Natural killer cell (primary cell): ENCODE results near the gene FBXW4. TPM values are rescaled to one million over a fixed set of nuclear protein-coding genes. Genes with fewer than 3 reads are reported as not detected.

Experiments
- ATAC-seq, 3 donors: fragments of 150-1000 bp in 2 of 3; fragments of 200-7000 bp in 1 of 3; cut with Tn5 transposase; 1 replicate in 1 of 3; 2 replicates in 2 of 3; pipeline ENCODE4 v1.10.0; 2021; ENCODE audit warnings: mild to moderate bottlenecking in 2 of 3, moderate library complexity in 2 of 3
- DNase-seq, 2 donors: peaks; one replicate each; pipeline versions ENCODE4 v3.0.0 to v3.0.0-alpha.2; 2013 to 2021; ENCODE audit warnings: mixed read lengths in 1 of 2
- H3K27ac ChIP-seq: one replicate; pipeline ENCODE4 v1.5.1; 2013; ENCODE audit warnings: mild to moderate bottlenecking, low read length
- H3K27me3 ChIP-seq: one replicate; pipeline ENCODE4 v1.6.1; 2013; ENCODE audit warnings: low read length; ENCODE audit not compliant: control insufficient read depth, insufficient read depth
- H3K36me3 ChIP-seq: one replicate; pipeline ENCODE4 v1.6.1; 2013; ENCODE audit warnings: low read length; ENCODE audit not compliant: control insufficient read depth, insufficient read depth
- H3K4me1 ChIP-seq: one replicate; pipeline ENCODE4 v1.6.1; 2013; ENCODE audit warnings: low read length; ENCODE audit not compliant: control insufficient read depth, insufficient read depth
- H3K4me3 ChIP-seq: one replicate; pipeline ENCODE4 v1.5.1; 2013; ENCODE audit warnings: low read length
- H3K9me3 ChIP-seq: one replicate; pipeline ENCODE4 v1.6.1; 2013; ENCODE audit warnings: low read length; ENCODE audit not compliant: control insufficient read depth, insufficient read depth
- H3K27ac Mint-ChIP-seq, 2 donors: one replicate each; pipeline ENCODE4 v1.8.0; 2022; ENCODE audit warnings: mild to moderate bottlenecking in 2 of 2, mixed read lengths in 2 of 2, moderate library complexity in 1 of 2
- H3K27me3 Mint-ChIP-seq, 2 donors: one replicate each; pipeline ENCODE4 v1.8.0; 2022; ENCODE audit warnings: low read depth in 2 of 2, mixed read lengths in 2 of 2
- H3K36me3 Mint-ChIP-seq: one replicate; pipeline ENCODE4 v1.8.0; 2022; ENCODE audit warnings: mixed read lengths
- H3K4me1 Mint-ChIP-seq, 2 donors: one replicate each; pipeline ENCODE4 v1.8.0; 2022; ENCODE audit warnings: mixed read lengths in 2 of 2
- H3K4me3 Mint-ChIP-seq: one replicate; pipeline ENCODE4 v1.8.0; 2022; ENCODE audit warnings: mild to moderate bottlenecking, moderate library complexity, mixed read lengths
- H3K9me3 Mint-ChIP-seq, 2 donors: one replicate each; pipeline ENCODE4 v1.8.0; 2022; ENCODE audit warnings: mixed read lengths in 2 of 2
- WGBS: methylation state at CpG from one replicate; pipeline ENCODE4 v1.1.7; 2013; ENCODE audit warnings: missing lambda C conversion rate; ENCODE audit not compliant: insufficient coverage; 5-methylcytosine and 5-hydroxymethylcytosine counted together
- intact Hi-C: fragments of 100-400 bp; cut with micrococcal nuclease; formaldehyde crosslinking; loops from one replicate; pipeline ENCODE4 v1.14.2; 2022
- total RNA-seq, 4 donors: library from RNA; stranded (reverse); fragments of 120-200 nt in 1 of 4; gene quantifications; one replicate each; pipeline versions ENCODE4 v1.2.3 to v1.2.4, GENCODE V29; 2013 to 2022
- TF ChIP-seq, protein P1 (sequence below): fragments of 200-600 bp; IDR thresholded peaks from one replicate; pipeline ENCODE4 v1.8.0; 2022; ENCODE audit warnings: antibody characterized with exemption

The FBXW4 gene
- total RNA-seq, 3 donors from 2014 or later (not counting 1 experiment from before 2014, with no cell fraction given) = 85.9 to 106 (median 91.9) TPM

DNA sequence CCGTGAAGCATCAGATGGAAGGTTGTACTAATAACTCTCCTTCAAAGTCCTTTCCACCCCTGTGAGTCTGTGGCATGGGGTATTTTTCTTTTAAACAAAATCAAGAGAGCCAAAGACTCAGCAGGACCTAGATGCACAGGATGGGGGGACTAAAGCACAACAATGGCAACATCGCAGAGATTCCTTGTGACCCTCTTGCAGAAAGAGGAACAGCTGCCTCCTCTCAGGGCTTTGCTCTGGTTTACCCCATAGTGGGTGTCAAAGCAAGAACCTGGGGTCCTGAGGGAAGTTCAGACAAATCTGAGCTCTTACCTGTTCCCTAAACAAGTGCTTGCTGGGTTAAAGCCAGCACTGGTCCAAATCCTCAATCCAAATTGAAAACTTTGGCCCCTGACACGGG lies 41.7 kb upstream of the FBXW4 start:
- H3K4me3 ChIP-seq = no peak overlapping the region
- H3K27me3 ChIP-seq = no peaks in the 10 kb centered on the region
- Mint-ChIP-seq H3K4me3 (no peak overlapping the region), H3K27me3 (peaks cover 24 to 33% of the 10 kb centered on the region in 2 donors), H3K4me1 (no peaks in the 10 kb centered on the region), H3K9me3 (no peaks in the 10 kb centered on the region), H3K27ac (no peak overlapping the region), H3K36me3 (no peaks in the 10 kb centered on the region)
- no peaks in the 10 kb centered on the region for H3K4me1 ChIP-seq
- TF ChIP-seq, protein P1, sequence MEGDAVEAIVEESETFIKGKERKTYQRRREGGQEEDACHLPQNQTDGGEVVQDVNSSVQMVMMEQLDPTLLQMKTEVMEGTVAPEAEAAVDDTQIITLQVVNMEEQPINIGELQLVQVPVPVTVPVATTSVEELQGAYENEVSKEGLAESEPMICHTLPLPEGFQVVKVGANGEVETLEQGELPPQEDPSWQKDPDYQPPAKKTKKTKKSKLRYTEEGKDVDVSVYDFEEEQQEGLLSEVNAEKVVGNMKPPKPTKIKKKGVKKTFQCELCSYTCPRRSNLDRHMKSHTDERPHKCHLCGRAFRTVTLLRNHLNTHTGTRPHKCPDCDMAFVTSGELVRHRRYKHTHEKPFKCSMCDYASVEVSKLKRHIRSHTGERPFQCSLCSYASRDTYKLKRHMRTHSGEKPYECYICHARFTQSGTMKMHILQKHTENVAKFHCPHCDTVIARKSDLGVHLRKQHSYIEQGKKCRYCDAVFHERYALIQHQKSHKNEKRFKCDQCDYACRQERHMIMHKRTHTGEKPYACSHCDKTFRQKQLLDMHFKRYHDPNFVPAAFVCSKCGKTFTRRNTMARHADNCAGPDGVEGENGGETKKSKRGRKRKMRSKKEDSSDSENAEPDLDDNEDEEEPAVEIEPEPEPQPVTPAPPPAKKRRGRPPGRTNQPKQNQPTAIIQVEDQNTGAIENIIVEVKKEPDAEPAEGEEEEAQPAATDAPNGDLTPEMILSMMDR = no peak
- DNase-seq (no peak), ATAC-seq (no peak)
- H3K9me3 ChIP-seq = no peaks in the 10 kb centered on the region
- no peaks in the 10 kb centered on the region for H3K36me3 ChIP-seq
- 69% methylated on average over 2 of the region's 3 CpGs for WGBS
- H3K27ac ChIP-seq = no peak overlapping the region
- intact Hi-C loops = no loop called here

DNA sequence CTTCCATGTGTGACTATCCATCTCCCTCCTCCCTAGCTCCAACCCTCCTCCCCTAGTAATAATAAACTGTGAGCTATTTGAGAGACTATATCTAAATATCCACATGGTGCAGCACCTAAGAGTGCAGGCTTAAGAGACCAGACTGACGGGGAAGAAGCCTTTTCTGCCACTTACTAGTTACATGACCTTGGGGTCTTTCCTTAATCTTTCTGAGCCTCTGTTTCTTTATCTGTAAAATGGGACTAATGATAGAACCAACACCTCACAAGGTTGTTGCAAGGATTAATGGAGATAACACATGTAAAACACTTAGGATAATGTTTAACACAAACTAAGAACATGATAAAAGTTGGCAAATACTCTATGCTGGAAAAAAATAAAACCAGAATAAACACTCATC lies 37.1 kb upstream of the FBXW4 start:
- Mint-ChIP-seq H3K4me3 (no peak overlapping the region), H3K27ac (no peak overlapping the region), H3K4me1 (no peaks in the 10 kb centered on the region), H3K27me3 (peaks cover 23 to 26% of the 10 kb centered on the region in 2 donors), H3K36me3 (no peaks in the 10 kb centered on the region), H3K9me3 (no peaks in the 10 kb centered on the region)
- Histone ChIP-seq H3K36me3 (no peaks in the 10 kb centered on the region), H3K4me3 (no peak overlapping the region), H3K9me3 (no peaks in the 10 kb centered on the region), H3K27ac (no peak overlapping the region), H3K4me1 (no peaks in the 10 kb centered on the region), H3K27me3 (no peaks in the 10 kb centered on the region)
- ATAC-seq = no peak
- intact Hi-C loops = no loop called here
- 100% methylated on average over 1 of the region's 1 CpG for WGBS
- TF ChIP-seq, protein P1 = no peak
- no peak for DNase-seq

GRCh38 chr10:101726115-101726387 lies 31.1 kb upstream of the FBXW4 start:
- Mint-ChIP-seq H3K4me3 (no peak overlapping the region), H3K4me1 (no peaks in the 10 kb centered on the region), H3K9me3 (no peaks in the 10 kb centered on the region), H3K36me3 (no peaks in the 10 kb centered on the region), H3K27ac (no peak overlapping the region), H3K27me3 (peaks cover 13% of the 10 kb centered on the region in 2 donors)
- intact Hi-C loops = no loop called here
- no peaks in the 10 kb centered on the region for H3K4me1 ChIP-seq
- TF ChIP-seq, protein P1 = no peak
- no peaks in the 10 kb centered on the region for H3K9me3 ChIP-seq
- H3K27ac ChIP-seq = no peak overlapping the region
- no peak overlapping the region for H3K4me3 ChIP-seq
- WGBS = 76% methylated on average over 2 of the region's 2 CpGs
- no peaks in the 10 kb centered on the region for H3K36me3 ChIP-seq
- no peak for DNase-seq
- H3K27me3 ChIP-seq = no peaks in the 10 kb centered on the region
- ATAC-seq = no peak

GRCh38 chr10:101725296-101726114 lies 30.5 kb upstream of the FBXW4 start:
- H3K9me3 ChIP-seq = no peaks in the 10 kb centered on the region
- H3K27ac ChIP-seq = no peak overlapping the region
- H3K4me1 ChIP-seq = no peaks in the 10 kb centered on the region
- intact Hi-C loops = no loop called here
- Mint-ChIP-seq H3K27ac (no peak overlapping the region), H3K36me3 (no peaks in the 10 kb centered on the region), H3K9me3 (no peaks in the 10 kb centered on the region), H3K4me3 (no peak overlapping the region), H3K27me3 (peaks cover 13 to 14% of the 10 kb centered on the region in 2 donors), H3K4me1 (no peaks in the 10 kb centered on the region)
- no peak overlapping the region for H3K4me3 ChIP-seq
- no peak for DNase-seq
- TF ChIP-seq, protein P1 = no peak
- WGBS = 91% methylated on average over 8 of the region's 8 CpGs
- H3K27me3 ChIP-seq = no peaks in the 10 kb centered on the region
- H3K36me3 ChIP-seq = no peaks in the 10 kb centered on the region
- ATAC-seq = no peak
